GM12873 (cell line): ENCODE data around the gene SCAMP1.

Experiments
- TF ChIP-seq, protein P1 (sequence below): IDR thresholded peaks from 2 replicates; pipeline ENCODE4 v1.5.1; 2012; ENCODE audit warnings: low read depth, mild to moderate bottlenecking, moderate library complexity, low read length, control low read depth; ENCODE audit not compliant: insufficient read depth; ENCODE audit errors: missing control alignments

SCAMP1 gene

DNA sequence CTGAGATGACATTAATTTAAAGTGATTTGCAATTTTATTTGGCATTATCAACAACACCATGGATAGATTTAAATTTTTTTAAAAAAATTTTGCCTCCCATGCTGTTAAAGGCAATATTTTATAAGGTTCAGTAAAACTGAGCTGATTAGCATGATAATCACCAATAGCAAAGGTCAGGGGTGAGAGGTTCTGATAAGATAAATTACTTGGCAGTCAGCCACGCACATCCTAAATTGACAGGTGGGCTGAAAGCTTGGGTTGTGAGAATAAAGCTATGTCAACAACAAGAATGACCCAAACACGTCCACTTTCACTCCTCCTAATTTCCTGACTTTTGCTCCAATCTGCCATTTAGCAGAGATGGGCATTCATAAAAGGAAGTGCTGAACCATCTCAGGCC is 161.0 kb downstream of the SCAMP1 start:
- TF ChIP-seq, protein P1, sequence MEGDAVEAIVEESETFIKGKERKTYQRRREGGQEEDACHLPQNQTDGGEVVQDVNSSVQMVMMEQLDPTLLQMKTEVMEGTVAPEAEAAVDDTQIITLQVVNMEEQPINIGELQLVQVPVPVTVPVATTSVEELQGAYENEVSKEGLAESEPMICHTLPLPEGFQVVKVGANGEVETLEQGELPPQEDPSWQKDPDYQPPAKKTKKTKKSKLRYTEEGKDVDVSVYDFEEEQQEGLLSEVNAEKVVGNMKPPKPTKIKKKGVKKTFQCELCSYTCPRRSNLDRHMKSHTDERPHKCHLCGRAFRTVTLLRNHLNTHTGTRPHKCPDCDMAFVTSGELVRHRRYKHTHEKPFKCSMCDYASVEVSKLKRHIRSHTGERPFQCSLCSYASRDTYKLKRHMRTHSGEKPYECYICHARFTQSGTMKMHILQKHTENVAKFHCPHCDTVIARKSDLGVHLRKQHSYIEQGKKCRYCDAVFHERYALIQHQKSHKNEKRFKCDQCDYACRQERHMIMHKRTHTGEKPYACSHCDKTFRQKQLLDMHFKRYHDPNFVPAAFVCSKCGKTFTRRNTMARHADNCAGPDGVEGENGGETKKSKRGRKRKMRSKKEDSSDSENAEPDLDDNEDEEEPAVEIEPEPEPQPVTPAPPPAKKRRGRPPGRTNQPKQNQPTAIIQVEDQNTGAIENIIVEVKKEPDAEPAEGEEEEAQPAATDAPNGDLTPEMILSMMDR: no peak

DNA sequence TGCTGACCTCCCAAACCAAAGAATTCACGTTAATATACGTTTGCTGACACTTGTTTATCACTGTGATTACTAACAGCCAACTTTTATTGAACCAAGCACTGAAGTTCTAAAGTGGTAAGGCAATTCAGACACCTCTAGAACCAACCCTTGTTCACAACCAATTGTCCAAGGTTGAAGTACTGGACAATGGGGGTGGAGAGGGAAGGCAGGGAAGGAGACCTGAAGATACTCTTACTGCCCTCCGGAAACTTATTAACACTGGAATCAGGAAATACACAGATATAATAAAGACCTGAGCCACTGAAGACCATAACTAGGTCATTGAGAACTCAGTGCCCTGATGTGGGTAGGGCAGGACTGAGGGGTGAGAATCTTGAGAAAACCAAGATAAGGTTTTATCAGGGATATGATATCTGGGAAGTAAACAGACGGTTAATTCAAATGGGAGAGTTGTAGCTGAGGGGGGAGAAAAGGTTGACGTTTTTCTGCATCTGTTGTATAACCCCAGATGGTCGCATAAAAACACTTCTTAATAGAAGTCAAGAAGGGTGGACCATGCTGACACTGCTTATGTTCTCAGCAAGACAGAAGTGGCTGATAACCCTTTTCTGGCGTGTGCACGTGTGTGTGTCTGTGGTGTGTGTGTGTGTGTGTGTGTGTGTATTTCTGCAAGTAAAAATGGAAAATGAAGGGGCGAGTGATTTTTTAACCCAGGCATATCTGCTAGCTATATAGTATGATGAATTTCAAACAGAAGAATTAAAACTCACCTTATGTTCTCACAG is 162.3 kb downstream of the SCAMP1 start:
- TF ChIP-seq, protein P1: no peak

DNA sequence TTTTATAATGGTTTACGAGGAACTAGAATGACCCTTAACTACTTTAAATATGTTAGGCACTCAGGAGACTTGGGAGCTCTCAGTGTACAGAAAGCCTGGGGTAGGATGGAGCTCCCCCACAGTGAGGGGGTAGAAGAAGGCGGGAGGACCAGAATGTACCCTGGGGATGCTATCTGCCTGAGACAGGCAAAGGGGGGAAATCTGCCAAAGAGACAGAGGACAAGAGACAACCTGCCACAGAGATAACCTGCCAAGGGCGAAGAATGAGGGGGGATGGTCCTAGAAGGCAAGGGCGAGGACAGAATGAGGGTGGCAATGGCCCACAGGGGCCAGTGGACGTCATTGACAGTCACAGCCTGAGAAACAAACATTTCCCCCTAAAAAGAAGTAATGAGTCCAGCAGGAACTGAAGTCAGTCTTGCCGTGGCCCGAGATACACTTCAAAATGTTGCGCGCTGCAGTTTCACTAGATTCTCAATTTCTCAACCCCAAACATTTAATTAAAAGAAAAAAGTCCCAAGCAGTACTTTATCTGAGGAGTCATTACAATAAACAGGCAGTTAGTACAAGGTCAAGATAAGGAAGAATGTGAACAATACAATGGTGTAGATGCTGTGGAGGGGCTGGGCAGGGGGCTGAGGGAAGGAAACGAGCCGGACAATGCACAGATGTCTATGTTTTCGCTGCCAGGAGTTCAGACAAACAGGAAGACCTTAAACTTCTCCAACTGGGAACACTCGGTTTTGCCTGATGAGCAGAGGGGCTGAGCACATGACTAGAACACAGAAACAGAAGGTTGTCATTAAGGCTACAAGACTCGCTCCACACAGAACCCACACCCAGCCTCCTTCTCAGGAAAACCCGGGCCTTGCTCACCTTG is 163.1 kb downstream of the SCAMP1 start:
- TF ChIP-seq, protein P1: no peak

DNA sequence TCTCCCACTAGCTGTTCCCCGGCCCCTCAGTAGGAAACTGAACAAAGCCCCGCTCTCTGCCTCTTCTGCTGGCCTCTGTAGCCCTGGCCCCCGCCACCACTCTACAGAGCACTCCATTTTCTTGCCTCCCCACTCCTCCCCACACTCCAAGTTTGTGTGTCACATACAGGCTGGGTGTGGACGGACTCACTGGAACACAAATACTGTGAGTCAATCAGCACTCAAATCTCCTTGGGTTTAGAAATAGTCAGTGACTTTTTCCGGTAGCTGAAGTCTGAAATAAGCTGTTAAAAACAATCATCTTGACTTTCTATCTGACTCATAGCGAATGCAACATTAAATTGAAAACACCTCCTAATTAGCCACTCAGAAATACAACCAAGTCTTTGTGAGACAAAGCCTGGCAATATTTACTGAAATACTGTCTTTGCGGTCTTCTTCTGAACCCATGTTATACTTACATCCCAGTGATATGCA is 165.7 kb downstream of the SCAMP1 start:
- TF ChIP-seq, protein P1: no peak

DNA sequence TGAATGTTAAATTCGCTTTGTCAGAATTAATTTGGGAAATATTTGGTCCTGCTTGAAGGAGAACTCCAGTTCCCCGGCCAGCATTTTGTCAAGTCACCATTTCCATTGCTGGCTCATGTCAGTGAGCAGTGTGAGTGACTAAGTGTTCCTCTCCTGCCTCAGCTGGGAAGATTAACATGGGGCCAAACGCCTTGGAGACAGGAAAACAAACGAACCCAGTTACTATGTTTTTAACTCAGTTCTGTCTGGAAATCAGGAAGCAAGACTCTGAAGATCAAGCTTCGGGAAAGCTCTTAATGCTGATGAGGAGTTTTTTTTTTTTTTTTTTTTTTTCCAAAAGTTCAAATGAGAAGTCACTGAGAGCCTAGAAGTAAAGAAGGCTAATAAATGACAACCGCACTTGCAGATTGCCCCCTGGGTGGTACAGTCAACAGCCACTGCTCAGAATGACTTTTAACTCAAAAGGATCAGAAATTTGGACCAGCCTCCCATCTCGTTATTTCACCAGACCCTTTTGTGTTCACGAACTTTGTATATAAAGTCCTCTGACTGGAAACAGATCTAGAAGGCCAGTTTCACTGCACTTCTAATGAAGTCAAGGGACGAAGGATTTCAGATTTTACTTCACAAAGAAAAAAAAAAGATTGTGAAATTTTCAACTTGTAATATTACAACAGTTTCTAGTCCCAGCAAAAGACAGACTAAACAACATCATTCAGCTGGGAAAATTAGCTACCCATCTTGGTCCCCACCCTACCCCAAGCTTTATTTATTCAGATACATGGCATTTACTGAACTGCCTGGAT is 166.8 kb downstream of the SCAMP1 start:
- TF ChIP-seq, protein P1: no peak

DNA sequence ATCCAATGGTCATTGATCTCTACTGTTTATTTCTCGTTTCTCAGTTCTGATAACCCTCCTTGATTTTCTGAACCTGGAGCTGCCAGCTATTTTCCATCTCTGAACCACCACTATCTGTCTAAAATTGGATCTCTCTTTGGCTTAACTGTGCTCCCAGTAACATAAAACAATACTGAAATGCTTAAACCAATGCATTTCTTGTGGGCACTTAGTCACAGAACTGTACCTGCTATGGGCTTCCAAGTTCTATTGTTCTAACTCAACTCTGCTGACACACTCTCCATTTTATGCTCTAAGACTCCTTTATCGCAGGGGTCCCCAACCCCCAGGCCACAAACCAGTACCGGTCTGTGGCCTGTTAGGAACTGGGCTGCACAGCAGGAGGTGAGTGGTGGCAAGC is 167.5 kb downstream of the SCAMP1 start:
- TF ChIP-seq, protein P1: no peak
